HepG2 (cell line): ENCODE measurements around the gene MINDY2. TPM values are rescaled to one million over a fixed set of nuclear protein-coding genes. Genes with fewer than 3 reads are reported as not detected.

ENCODE experiments used
- HNRNPL ChIP-seq: fragments of 200-400 bp; formaldehyde crosslinking; IDR thresholded peaks from 2 replicates; pipeline ENCODE4 v1.6.1; 2017; ENCODE audit warnings: mild to moderate bottlenecking, low read depth, low read length
- KMT2A ChIP-seq: sonication (generic); formaldehyde crosslinking; IDR thresholded peaks from 2 replicates; pipeline ENCODE4 v1.4.0; 2020; ENCODE audit warnings: missing genetic modification reagents
- MEF2D ChIP-seq: sonication (generic); formaldehyde crosslinking; IDR thresholded peaks from 2 replicates; pipeline ENCODE4 v1.5.1; 2020; ENCODE audit warnings: mild to moderate bottlenecking, missing genetic modification reagents
- MIXL1 ChIP-seq: IDR thresholded peaks from 2 replicates; pipeline ENCODE4 v1.6.1; 2016
- MYC ChIP-seq: sonication (generic); formaldehyde crosslinking; IDR thresholded peaks from 2 replicates; pipeline ENCODE4 v1.9.0; 2021; ENCODE audit warnings: missing genetic modification reagents, borderline replicate concordance
- SKI ChIP-seq: fragments of 450-650 bp; IDR thresholded peaks from one replicate; pipeline ENCODE4 v1.6.1; 2018; ENCODE audit warnings: mild to moderate bottlenecking; ENCODE audit not compliant: partially characterized antibody
- ZEB1 ChIP-seq: IDR thresholded peaks from 2 replicates; pipeline ENCODE4 v1.6.1; 2012; ENCODE audit warnings: mild to moderate bottlenecking, low read depth, inconsistent platforms; ENCODE audit not compliant: insufficient replicate concordance
- ZFX ChIP-seq: sonication (generic); formaldehyde crosslinking; IDR thresholded peaks from 2 replicates; pipeline ENCODE4 v1.4.0; 2020; ENCODE audit warnings: mild to moderate bottlenecking, low read depth, missing genetic modification reagents, moderate library complexity
- ZNF253 ChIP-seq: sonication (generic); formaldehyde crosslinking; IDR thresholded peaks from 2 replicates; pipeline ENCODE4 v1.8.0; 2022; ENCODE audit warnings: mild to moderate bottlenecking, missing genetic modification reagents, borderline replicate concordance
- ZNF841 ChIP-seq: sonication (generic); formaldehyde crosslinking; IDR thresholded peaks from 2 replicates; pipeline ENCODE4 v1.8.1; 2023; ENCODE audit warnings: missing genetic modification reagents, borderline replicate concordance
- polyA plus RNA-seq, 8 experiments: library from polyadenylated mRNA; depleted of rRNA in 3 of 8; stranded (reverse) in 7 of 8; unstranded in 1 of 8; fragments of >200 nt; fragmentation: Illumina TruSeq in 4 of 8; extraction: Trizol in 4 of 8; gene quantifications; 2 replicates each; pipeline versions ENCODE4 v1.2.1 to v1.2.3, GENCODE V29; 2011 to 2016; ENCODE audit warnings: low read depth in 4 of 8, missing spikeins in 1 of 8, mixed read lengths in 1 of 8; ENCODE audit not compliant: insufficient read depth in 1 of 8
- total RNA-seq, 5 experiments: library from RNA; depleted of rRNA; stranded (reverse); fragments of >200 nt; fragmentation: Illumina TruSeq; extraction: Trizol; gene quantifications; 2 replicates each; pipeline ENCODE4 v1.2.3, GENCODE V29; 2016; ENCODE audit warnings: low read depth in 1 of 5
- TF ChIP-seq, protein P1 (sequence below): sonication (generic); formaldehyde crosslinking; IDR thresholded peaks from 2 replicates; pipeline ENCODE4 v1.5.0; 2020; ENCODE audit warnings: mild to moderate bottlenecking, missing genetic modification reagents, borderline replicate concordance
- TF ChIP-seq, protein P2 (sequence below): sonication (generic); formaldehyde crosslinking; IDR thresholded peaks from 2 replicates; pipeline ENCODE4 v1.9.0; 2022; ENCODE audit warnings: missing genetic modification reagents, mild to moderate bottlenecking, borderline replicate concordance
- TF ChIP-seq, protein P3 (sequence below): fragments of 450-650 bp; IDR thresholded peaks from 2 replicates; pipeline ENCODE4 v1.6.1; 2016
- TF ChIP-seq, protein P4 (sequence below): sonication (generic); formaldehyde crosslinking; IDR thresholded peaks from 2 replicates; pipeline ENCODE4 v1.4.0; 2020; ENCODE audit warnings: missing genetic modification reagents, mild to moderate bottlenecking, borderline replicate concordance

Gene MINDY2
- total and polyA plus RNA-seq, 2 of the 13 experiments (the other 11 are each of a cell fraction or from before 2014, with no cell fraction given) = 7.2 to 12.6 TPM

DNA sequence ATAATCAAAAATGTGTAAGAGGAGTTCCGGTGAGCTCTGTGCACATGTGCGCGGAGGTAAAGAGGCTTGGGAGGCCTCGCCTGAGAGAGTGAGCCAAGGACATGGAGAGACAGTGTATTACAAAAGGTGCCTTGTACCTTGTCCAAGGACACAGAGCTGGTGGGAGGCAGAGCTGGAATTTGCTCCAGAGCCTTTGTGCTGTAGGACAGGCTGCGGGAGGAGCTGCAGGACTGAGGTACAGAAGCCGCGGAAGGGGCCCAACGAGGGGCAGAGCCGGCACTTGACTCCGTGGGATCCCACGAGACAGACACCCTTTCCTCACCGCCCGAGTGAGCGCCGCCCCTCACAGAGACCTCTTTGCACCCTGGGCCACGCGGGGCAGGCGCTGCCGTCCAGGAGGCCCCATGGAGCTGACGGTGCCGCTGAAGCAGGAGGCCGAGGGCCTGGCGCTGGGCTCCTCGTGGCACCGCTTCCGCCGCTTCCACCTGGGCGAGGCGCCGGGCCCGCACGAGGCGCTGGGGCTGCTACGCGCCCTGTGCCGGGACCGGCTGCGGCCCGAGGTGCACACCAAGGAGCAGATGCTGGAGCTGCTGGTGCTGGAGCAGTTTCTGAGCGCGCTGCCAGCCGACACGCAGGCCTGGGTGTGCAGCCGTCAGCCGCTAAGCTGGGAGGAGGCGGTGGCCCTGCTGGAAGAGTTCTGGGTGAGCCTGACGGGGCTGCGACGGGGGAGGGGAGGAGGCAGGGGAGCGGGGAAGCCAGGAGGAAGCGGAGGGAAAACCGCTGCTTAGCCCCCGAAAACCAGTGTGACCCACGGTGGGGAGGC lies 93.7 kb downstream of the MINDY2 start (continued):
- TF ChIP-seq, protein P1, sequence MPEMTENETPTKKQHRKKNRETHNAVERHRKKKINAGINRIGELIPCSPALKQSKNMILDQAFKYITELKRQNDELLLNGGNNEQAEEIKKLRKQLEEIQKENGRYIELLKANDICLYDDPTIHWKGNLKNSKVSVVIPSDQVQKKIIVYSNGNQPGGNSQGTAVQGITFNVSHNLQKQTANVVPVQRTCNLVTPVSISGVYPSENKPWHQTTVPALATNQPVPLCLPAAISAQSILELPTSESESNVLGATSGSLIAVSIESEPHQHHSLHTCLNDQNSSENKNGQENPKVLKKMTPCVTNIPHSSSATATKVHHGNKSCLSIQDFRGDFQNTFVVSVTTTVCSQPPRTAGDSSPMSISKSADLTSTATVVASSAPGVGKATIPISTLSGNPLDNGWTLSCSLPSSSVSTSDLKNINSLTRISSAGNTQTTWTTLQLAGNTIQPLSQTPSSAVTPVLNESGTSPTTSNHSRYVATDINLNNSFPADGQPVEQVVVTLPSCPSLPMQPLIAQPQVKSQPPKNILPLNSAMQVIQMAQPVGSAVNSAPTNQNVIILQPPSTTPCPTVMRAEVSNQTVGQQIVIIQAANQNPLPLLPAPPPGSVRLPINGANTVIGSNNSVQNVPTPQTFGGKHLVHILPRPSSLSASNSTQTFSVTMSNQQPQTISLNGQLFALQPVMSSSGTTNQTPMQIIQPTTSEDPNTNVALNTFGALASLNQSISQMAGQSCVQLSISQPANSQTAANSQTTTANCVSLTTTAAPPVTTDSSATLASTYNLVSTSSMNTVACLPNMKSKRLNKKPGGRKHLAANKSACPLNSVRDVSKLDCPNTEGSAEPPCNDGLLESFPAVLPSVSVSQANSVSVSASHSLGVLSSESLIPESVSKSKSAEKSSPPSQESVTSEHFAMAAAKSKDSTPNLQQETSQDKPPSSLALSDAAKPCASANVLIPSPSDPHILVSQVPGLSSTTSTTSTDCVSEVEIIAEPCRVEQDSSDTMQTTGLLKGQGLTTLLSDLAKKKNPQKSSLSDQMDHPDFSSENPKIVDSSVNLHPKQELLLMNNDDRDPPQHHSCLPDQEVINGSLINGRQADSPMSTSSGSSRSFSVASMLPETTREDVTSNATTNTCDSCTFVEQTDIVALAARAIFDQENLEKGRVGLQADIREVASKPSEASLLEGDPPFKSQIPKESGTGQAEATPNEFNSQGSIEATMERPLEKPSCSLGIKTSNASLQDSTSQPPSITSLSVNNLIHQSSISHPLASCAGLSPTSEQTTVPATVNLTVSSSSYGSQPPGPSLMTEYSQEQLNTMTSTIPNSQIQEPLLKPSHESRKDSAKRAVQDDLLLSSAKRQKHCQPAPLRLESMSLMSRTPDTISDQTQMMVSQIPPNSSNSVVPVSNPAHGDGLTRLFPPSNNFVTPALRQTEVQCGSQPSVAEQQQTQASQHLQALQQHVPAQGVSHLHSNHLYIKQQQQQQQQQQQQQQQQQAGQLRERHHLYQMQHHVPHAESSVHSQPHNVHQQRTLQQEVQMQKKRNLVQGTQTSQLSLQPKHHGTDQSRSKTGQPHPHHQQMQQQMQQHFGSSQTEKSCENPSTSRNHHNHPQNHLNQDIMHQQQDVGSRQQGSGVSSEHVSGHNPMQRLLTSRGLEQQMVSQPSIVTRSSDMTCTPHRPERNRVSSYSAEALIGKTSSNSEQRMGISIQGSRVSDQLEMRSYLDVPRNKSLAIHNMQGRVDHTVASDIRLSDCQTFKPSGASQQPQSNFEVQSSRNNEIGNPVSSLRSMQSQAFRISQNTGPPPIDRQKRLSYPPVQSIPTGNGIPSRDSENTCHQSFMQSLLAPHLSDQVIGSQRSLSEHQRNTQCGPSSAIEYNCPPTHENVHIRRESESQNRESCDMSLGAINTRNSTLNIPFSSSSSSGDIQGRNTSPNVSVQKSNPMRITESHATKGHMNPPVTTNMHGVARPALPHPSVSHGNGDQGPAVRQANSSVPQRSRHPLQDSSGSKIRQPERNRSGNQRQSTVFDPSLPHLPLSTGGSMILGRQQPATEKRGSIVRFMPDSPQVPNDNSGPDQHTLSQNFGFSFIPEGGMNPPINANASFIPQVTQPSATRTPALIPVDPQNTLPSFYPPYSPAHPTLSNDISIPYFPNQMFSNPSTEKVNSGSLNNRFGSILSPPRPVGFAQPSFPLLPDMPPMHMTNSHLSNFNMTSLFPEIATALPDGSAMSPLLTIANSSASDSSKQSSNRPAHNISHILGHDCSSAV (CRISPR knock-in tag) = no peak
- TF ChIP-seq, protein P2, sequence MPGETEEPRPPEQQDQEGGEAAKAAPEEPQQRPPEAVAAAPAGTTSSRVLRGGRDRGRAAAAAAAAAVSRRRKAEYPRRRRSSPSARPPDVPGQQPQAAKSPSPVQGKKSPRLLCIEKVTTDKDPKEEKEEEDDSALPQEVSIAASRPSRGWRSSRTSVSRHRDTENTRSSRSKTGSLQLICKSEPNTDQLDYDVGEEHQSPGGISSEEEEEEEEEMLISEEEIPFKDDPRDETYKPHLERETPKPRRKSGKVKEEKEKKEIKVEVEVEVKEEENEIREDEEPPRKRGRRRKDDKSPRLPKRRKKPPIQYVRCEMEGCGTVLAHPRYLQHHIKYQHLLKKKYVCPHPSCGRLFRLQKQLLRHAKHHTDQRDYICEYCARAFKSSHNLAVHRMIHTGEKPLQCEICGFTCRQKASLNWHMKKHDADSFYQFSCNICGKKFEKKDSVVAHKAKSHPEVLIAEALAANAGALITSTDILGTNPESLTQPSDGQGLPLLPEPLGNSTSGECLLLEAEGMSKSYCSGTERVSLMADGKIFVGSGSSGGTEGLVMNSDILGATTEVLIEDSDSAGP (CRISPR knock-in tag) = peak; percentile 91; the same call in 1 of the 2 replicates
- TF ChIP-seq ZFX = peak; percentile 97
- TF ChIP-seq KMT2A = peak; percentile 67
- no peak for TF ChIP-seq ZNF253 (CRISPR knock-in tag)
- TF ChIP-seq HNRNPL = no peak
- TF ChIP-seq ZEB1 = peak; percentile 61
- peak; percentile 81; the same call in 1 of the 2 replicates for TF ChIP-seq ZNF841 (CRISPR knock-in tag)
- TF ChIP-seq SKI = peak; percentile 66
- TF ChIP-seq MYC (CRISPR knock-in tag) = peak; percentile 97
- TF ChIP-seq MEF2D (CRISPR knock-in tag) = peak; percentile 65; the same call in 1 of the 2 replicates
- TF ChIP-seq, protein P3, sequence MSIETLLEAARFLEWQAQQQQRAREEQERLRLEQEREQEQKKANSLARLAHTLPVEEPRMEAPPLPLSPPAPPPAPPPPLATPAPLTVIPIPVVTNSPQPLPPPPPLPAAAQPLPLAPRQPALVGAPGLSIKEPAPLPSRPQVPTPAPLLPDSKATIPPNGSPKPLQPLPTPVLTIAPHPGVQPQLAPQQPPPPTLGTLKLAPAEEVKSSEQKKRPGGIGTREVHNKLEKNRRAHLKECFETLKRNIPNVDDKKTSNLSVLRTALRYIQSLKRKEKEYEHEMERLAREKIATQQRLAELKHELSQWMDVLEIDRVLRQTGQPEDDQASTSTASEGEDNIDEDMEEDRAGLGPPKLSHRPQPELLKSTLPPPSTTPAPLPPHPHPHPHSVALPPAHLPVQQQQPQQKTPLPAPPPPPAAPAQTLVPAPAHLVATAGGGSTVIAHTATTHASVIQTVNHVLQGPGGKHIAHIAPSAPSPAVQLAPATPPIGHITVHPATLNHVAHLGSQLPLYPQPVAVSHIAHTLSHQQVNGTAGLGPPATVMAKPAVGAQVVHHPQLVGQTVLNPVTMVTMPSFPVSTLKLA = peak; percentile 21
- TF ChIP-seq MIXL1 (CRISPR knock-in tag) = peak; percentile 53; the same call in 1 of the 2 replicates
- TF ChIP-seq, protein P4, sequence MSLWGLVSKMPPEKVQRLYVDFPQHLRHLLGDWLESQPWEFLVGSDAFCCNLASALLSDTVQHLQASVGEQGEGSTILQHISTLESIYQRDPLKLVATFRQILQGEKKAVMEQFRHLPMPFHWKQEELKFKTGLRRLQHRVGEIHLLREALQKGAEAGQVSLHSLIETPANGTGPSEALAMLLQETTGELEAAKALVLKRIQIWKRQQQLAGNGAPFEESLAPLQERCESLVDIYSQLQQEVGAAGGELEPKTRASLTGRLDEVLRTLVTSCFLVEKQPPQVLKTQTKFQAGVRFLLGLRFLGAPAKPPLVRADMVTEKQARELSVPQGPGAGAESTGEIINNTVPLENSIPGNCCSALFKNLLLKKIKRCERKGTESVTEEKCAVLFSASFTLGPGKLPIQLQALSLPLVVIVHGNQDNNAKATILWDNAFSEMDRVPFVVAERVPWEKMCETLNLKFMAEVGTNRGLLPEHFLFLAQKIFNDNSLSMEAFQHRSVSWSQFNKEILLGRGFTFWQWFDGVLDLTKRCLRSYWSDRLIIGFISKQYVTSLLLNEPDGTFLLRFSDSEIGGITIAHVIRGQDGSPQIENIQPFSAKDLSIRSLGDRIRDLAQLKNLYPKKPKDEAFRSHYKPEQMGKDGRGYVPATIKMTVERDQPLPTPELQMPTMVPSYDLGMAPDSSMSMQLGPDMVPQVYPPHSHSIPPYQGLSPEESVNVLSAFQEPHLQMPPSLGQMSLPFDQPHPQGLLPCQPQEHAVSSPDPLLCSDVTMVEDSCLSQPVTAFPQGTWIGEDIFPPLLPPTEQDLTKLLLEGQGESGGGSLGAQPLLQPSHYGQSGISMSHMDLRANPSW (CRISPR knock-in tag) = peak; percentile 50; the same call in 1 of the 2 replicates
